Esophagus squamous epithelium (tissue), 5 donors: Measurements from ENCODE around the gene TRPC4. TPM values are rescaled to one million over a fixed set of nuclear protein-coding genes. Genes with fewer than 3 reads are reported as not detected.

ENCODE experiments used
- DNase-seq: peaks from one replicate; lab custom pipeline; 2025; lab: John Stamatoyannopoulos, UW
- H3K27ac ChIP-seq, 4 donors: fragments of 200-600 bp; sonication (generic); one replicate each; pipeline ENCODE4 v1.5.1; 2016 to 2019; ENCODE audit warnings: mild to moderate bottlenecking in 1 of 4
- H3K27me3 ChIP-seq, 4 donors: fragments of 200-600 bp; sonication (generic); 1 replicate in 3 of 4; 2 replicates in 1 of 4; pipeline versions ENCODE4 v1.5.1 to v1.6.0; 2017 to 2021; ENCODE audit warnings: antibody characterized with exemption in 1 of 4
- H3K36me3 ChIP-seq, 3 donors: fragments of 200-600 bp; sonication (generic); one replicate each; pipeline ENCODE4 v1.5.1; 2016 to 2019
- H3K4me1 ChIP-seq, 3 donors: fragments of 200-600 bp; sonication (generic); one replicate each; pipeline ENCODE4 v1.5.1; 2017 to 2019
- H3K4me3 ChIP-seq, 4 donors: fragments of 200-600 bp; sonication (generic); 1 replicate in 3 of 4; 2 replicates in 1 of 4; pipeline ENCODE4 v1.5.1; 2016 to 2019; ENCODE audit warnings: mild to moderate bottlenecking in 2 of 4, moderate library complexity in 1 of 4
- H3K9me3 ChIP-seq, 3 donors: fragments of 200-600 bp; sonication (generic); one replicate each; pipeline ENCODE4 v1.5.1; 2016 to 2019
- CTCF ChIP-seq, 6 experiments: fragments of 450-650 bp in 4 of 6; fragments of 200-600 bp in 2 of 6; sonication (generic) in 2 of 6; IDR thresholded peaks; one replicate each; pipeline ENCODE4 v1.5.1; 2016 to 2019; ENCODE audit warnings: antibody characterized with exemption in 6 of 6, mild to moderate bottlenecking in 4 of 6, moderate library complexity in 4 of 6
- POLR2A ChIP-seq, 4 donors: fragments of 450-650 bp; IDR thresholded peaks; one replicate each; pipeline ENCODE4 v1.6.1; 2017; ENCODE audit warnings: antibody characterized with exemption in 4 of 4, mild to moderate bottlenecking in 4 of 4, moderate library complexity in 3 of 4
- WGBS, 2 donors: methylation state at CpG; one replicate each; pipeline ENCODE4 v1.1.5; 2018; 5-methylcytosine and 5-hydroxymethylcytosine counted together
- intact Hi-C: fragments of 100-400 bp; cut with DNase I; formaldehyde crosslinking; loops from one replicate; pipeline ENCODE4 v1.15.0; 2022
- total RNA-seq, 4 donors: library from RNA; depleted of rRNA; stranded (reverse); fragments of >200 nt; gene quantifications; one replicate each; pipeline ENCODE4 v1.1.0, GENCODE V29; 2016
- donor health status: DM: yes; HTN: yes; CAD: no.

Gene TRPC4
- total RNA-seq, 4 donors from 2014 or later, result 0.09 to 0.19 (median 0.13) TPM; not detected in 1

DNA sequence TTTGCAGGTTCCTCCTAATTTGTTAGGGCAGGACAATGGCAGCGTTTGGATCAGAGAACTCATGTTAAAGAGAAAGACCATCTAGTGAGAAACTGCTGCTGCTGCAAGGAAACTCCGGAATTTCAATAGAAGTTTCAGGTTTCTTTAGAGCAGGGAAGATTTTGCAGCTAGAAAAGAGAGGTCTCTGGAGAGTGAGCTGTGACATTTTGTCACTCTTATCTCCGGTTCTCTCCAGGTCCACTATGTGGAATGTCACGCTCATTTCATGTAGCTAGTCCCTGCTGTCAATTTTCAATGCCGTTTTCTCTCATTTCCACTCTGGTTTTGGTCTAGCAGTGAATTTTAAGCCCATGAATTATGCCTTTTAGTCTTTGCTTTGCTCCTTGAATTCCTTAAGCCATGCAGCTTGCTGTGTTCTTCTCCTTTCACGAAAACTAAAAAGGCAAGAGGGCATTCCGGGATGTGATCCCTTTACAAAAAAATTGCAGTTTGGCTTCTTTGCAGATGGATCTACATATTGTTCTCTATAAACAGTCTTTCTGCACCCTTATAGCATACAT, 224.3 kb downstream of the TRPC4 start:
- Histone ChIP-seq H3K27ac (no peak overlapping the region), H3K27me3 (no peaks in the 10 kb centered on the region), H3K4me3 (no peak overlapping the region), H3K36me3 (no peaks in the 10 kb centered on the region), H3K4me1 (no peaks in the 10 kb centered on the region), H3K9me3 (no peaks in the 10 kb centered on the region)
- WGBS, 2 donors, result 30 to 42% methylated on average over 7 of the region's 7 CpGs
- no peak for TF ChIP-seq POLR2A (IDR thresholded peaks at IDR 0.05)
- TF ChIP-seq CTCF (IDR thresholded peaks at IDR 0.05), result no peak
- no peak for DNase-seq
- intact Hi-C loops, result no loop called here

GRCh38 chr13:37641391-37641790, 228.2 kb downstream of the TRPC4 start:
- 83 to 93% methylated on average over 2 of the region's 2 CpGs for whole genome bisulfite sequencing, 2 donors
- Histone ChIP-seq H3K9me3 (no peaks in the 10 kb centered on the region), H3K27me3 (no peaks in the 10 kb centered on the region), H3K4me1 (no peaks in the 10 kb centered on the region), H3K4me3 (no peak overlapping the region), H3K27ac (no peak overlapping the region), H3K36me3 (no peaks in the 10 kb centered on the region)
- TF ChIP-seq CTCF (IDR thresholded peaks at IDR 0.05) (no peak), POLR2A (IDR thresholded peaks at IDR 0.05) (no peak)
- DNase-seq, result no peak
- intact Hi-C loops, result no loop called here

DNA sequence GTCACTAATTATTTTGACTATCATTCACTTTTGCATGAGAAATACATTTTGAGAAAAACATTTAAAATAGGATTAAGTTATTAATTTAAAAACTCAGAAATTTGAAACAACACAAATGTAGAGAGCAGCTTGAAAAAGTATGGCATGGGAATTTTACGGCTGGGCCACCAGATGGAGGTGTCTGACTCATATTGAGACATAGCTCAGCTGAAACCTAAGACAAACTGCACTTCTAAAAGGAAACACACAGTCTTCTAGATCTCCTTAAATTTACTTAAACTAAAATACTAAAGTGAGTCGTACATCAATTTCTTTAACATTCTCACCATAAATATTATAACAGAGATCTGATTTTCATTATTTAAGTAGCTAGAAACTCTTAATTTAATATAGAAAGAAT, 229.1 kb downstream of the TRPC4 start:
- intact Hi-C loops, result no loop called here
- 11 to 14% methylated on average over 2 of the region's 2 CpGs for WGBS, 2 donors
- no peaks in the 10 kb centered on the region for H3K27me3 ChIP-seq
- no peak overlapping the region for H3K27ac ChIP-seq
- no peak overlapping the region for H3K4me3 ChIP-seq
- no peak for DNase-seq
- TF ChIP-seq POLR2A (IDR thresholded peaks at IDR 0.05) (no peak), CTCF (IDR thresholded peaks at IDR 0.05) (peak in 3 of 6 experiments; percentile 6 to 27 (median 14))
- H3K9me3 ChIP-seq, result no peaks in the 10 kb centered on the region
- H3K4me1 ChIP-seq, result no peaks in the 10 kb centered on the region
- no peaks in the 10 kb centered on the region for H3K36me3 ChIP-seq

GRCh38 chr13:37636701-37637100, 232.9 kb downstream of the TRPC4 start:
- Histone ChIP-seq H3K9me3 (no peaks in the 10 kb centered on the region), H3K27ac (no peak overlapping the region), H3K27me3 (no peaks in the 10 kb centered on the region), H3K36me3 (no peaks in the 10 kb centered on the region), H3K4me1 (no peaks in the 10 kb centered on the region), H3K4me3 (no peak overlapping the region)
- no peak for DNase-seq
- 72 to 74% methylated on average over 8 of the region's 8 CpGs for WGBS, 2 donors
- TF ChIP-seq POLR2A (IDR thresholded peaks at IDR 0.05) (no peak), CTCF (IDR thresholded peaks at IDR 0.05) (no peak)
- intact Hi-C loops, result no loop called here

DNA sequence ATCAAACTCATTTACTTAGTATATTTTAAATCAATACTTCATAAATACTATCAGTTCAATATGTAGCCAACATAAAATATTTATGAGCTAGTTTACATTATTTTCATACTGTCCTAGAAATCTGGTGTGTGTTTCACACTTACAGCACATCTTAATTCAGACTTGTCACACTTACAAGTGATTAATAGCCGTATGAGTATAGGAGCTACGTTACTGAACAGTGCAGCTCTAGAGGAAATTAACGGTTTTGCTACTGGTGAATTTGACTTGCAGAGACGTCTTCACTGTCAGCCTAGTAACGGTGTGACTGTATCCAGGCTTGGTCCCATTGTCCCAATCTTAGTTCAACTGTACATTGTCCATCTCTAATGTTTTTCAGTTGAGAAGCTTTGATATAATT, 237.3 kb downstream of the TRPC4 start:
- intact Hi-C loops, result no loop called here
- Histone ChIP-seq H3K36me3 (no peaks in the 10 kb centered on the region), H3K27ac (no peak overlapping the region), H3K9me3 (no peaks in the 10 kb centered on the region), H3K27me3 (no peaks in the 10 kb centered on the region), H3K4me1 (no peaks in the 10 kb centered on the region), H3K4me3 (no peak overlapping the region)
- no peak for DNase-seq
- no peak for TF ChIP-seq POLR2A (IDR thresholded peaks at IDR 0.05)
- no peak for TF ChIP-seq CTCF (IDR thresholded peaks at IDR 0.05)
- 33 to 45% methylated on average over 5 of the region's 5 CpGs for WGBS, 2 donors
